ENCODE results near the gene HTRA3. TPM values are rescaled to one million over a fixed set of nuclear protein-coding genes. Genes with fewer than 3 reads are reported as not detected.

HTRA3 gene
- total RNA-seq, 1 donor from 2014 or later, result 1.6 TPM

- no peak overlapping the region for H3K27ac Mint-ChIP-seq
- H3K4me3 Mint-ChIP-seq, result no peak overlapping the region
- Histone ChIP-seq H3K27ac (no peak overlapping the region), H3K27me3 (no peaks in the 10 kb centered on the region), H3F3A (ENCODE audit: low read depth) (no peaks in the 10 kb centered on the region), H3K4me3 (no peak overlapping the region), H3K4me1 (no peaks in the 10 kb centered on the region), H3K9me3 (ENCODE audit: low read depth) (no peaks in the 10 kb centered on the region), H3K79me2 (ENCODE audit: low read depth) (no peaks in the 10 kb centered on the region), H4K20me1 (ENCODE audit: low read depth) (no peaks in the 10 kb centered on the region), H3K36me3 (no peaks in the 10 kb centered on the region), H3K4me2 (no peak overlapping the region), H3K9ac (no peak overlapping the region), H2AFZ (replicated peaks) (no peak overlapping the region)
- H3K36me3 Mint-ChIP-seq, result no peaks in the 10 kb centered on the region
- no peaks in the 10 kb centered on the region for H3K9me3 Mint-ChIP-seq
- H3K27me3 Mint-ChIP-seq (ENCODE audit: insufficient read depth, low read depth), result peaks cover 8% of the 10 kb centered on the region
- no peak for DNase-seq (ENCODE audit: low spot score)
- H3K4me1 Mint-ChIP-seq, result no peaks in the 10 kb centered on the region
- TF ChIP-seq EZH2 (IDR thresholded peaks at IDR 0.05) (no peak), EZH2phosphoT487 (IDR thresholded peaks at IDR 0.05) (no peak), CTCF (IDR thresholded peaks at IDR 0.05) (no peak)
These were observed 32.7 kb upstream of the HTRA3 start for GRCh38 chr4:8236920-8237195.

GRCh38 chr4:8237256-8237989 lies 32.1 kb upstream of the HTRA3 start:
- H3K27ac Mint-ChIP-seq, result no peak overlapping the region
- H3K9me3 ChIP-seq (ENCODE audit: low read depth), result no peaks in the 10 kb centered on the region
- no peaks in the 10 kb centered on the region for H3K27me3 ChIP-seq
- no peak overlapping the region for H3K4me2 ChIP-seq
- peaks cover 8% of the 10 kb centered on the region for H3K27me3 Mint-ChIP-seq (ENCODE audit: insufficient read depth, low read depth)
- no peak overlapping the region for H3K27ac ChIP-seq
- H3K36me3 Mint-ChIP-seq, result no peaks in the 10 kb centered on the region
- TF ChIP-seq CTCF (IDR thresholded peaks at IDR 0.05) (no peak), EZH2phosphoT487 (IDR thresholded peaks at IDR 0.05) (no peak), EZH2 (IDR thresholded peaks at IDR 0.05) (no peak)
- no peaks in the 10 kb centered on the region for H3K36me3 ChIP-seq
- H3K4me1 ChIP-seq, result no peaks in the 10 kb centered on the region
- H3K4me1 Mint-ChIP-seq, result peaks cover 2% of the 10 kb centered on the region
- DNase-seq (ENCODE audit: low spot score), result no peak
- no peak overlapping the region for H3K4me3 Mint-ChIP-seq
- H3K79me2 ChIP-seq (ENCODE audit: low read depth), result no peaks in the 10 kb centered on the region
- no peaks in the 10 kb centered on the region for H3F3A ChIP-seq (ENCODE audit: low read depth)
- H3K9me3 Mint-ChIP-seq, result no peaks in the 10 kb centered on the region
- no peaks in the 10 kb centered on the region for H4K20me1 ChIP-seq (ENCODE audit: low read depth)
- H3K4me3 ChIP-seq, result no peak overlapping the region
- no peak overlapping the region for H3K9ac ChIP-seq
- H2AFZ ChIP-seq (replicated peaks), result no peak overlapping the region

GRCh38 chr4:8238036-8238511 lies 31.5 kb upstream of the HTRA3 start:
- peaks cover 8% of the 10 kb centered on the region for H3K4me1 Mint-ChIP-seq
- H3K27me3 Mint-ChIP-seq (ENCODE audit: insufficient read depth, low read depth), result peaks cover 8% of the 10 kb centered on the region
- Histone ChIP-seq H3F3A (ENCODE audit: low read depth) (no peaks in the 10 kb centered on the region), H3K36me3 (no peaks in the 10 kb centered on the region), H4K20me1 (ENCODE audit: low read depth) (no peaks in the 10 kb centered on the region), H3K4me2 (peak overlapping the region; percentile 40), H3K27ac (no peak overlapping the region), H3K9ac (no peak overlapping the region), H3K9me3 (ENCODE audit: low read depth) (no peaks in the 10 kb centered on the region), H3K4me3 (no peak overlapping the region), H3K79me2 (ENCODE audit: low read depth) (no peaks in the 10 kb centered on the region), H3K4me1 (no peaks in the 10 kb centered on the region), H2AFZ (replicated peaks) (peak overlapping the region; percentile 74), H3K27me3 (no peaks in the 10 kb centered on the region)
- H3K36me3 Mint-ChIP-seq, result no peaks in the 10 kb centered on the region
- no peak overlapping the region for H3K27ac Mint-ChIP-seq
- no peaks in the 10 kb centered on the region for H3K9me3 Mint-ChIP-seq
- DNase-seq (ENCODE audit: low spot score), result no peak
- no peak overlapping the region for H3K4me3 Mint-ChIP-seq
- no peak for TF ChIP-seq CTCF (IDR thresholded peaks at IDR 0.05)
- TF ChIP-seq EZH2phosphoT487 (IDR thresholded peaks at IDR 0.05), result no peak
- no peak for TF ChIP-seq EZH2 (IDR thresholded peaks at IDR 0.05)

Measured in neural progenitor cell (in vitro differentiated cells).